Measurements from ENCODE around the gene ECPAS.
"Not testable (repeated sequence)": the region's sequence is repeated elsewhere in the genome, so short reads cannot be mapped to it uniquely, and the experiment has no call there.

ECPAS gene

GRCh38 chr9:111467778-111468367 is 16.3 kb downstream of the ECPAS start:
- DNase-seq (ENCODE audit: low read depth, low spot score): no peak

GRCh38 chr9:111463048-111463447 is 21.1 kb downstream of the ECPAS start:
- DNase-seq (ENCODE audit: low read depth, low spot score): no peak

GRCh38 chr9:111458139-111459009 is 25.8 kb downstream of the ECPAS start:
- DNase-seq (ENCODE audit: low read depth, low spot score): no peak

GRCh38 chr9:111456529-111456928 is 27.7 kb downstream of the ECPAS start:
- DNase-seq (ENCODE audit: low read depth, low spot score): no peak

GRCh38 chr9:111455638-111456037 is 28.5 kb downstream of the ECPAS start:
- DNase-seq (ENCODE audit: low read depth, low spot score): no peak

- DNase-seq (ENCODE audit: low read depth, low spot score): no peak
Measured at GRCh38 chr9:111454751-111455150, 29.4 kb downstream of the ECPAS start.

GRCh38 chr9:111451570-111451969 is 32.6 kb downstream of the ECPAS start:
- DNase-seq (ENCODE audit: low read depth, low spot score): no peak

- no peak for DNase-seq (ENCODE audit: low read depth, low spot score)
Measured at GRCh38 chr9:111450124-111450523, 34.1 kb downstream of the ECPAS start.

GRCh38 chr9:111449705-111450104 is 34.5 kb downstream of the ECPAS start:
- no peak for DNase-seq (ENCODE audit: low read depth, low spot score)

- DNase-seq (ENCODE audit: low read depth, low spot score): not testable (repeated sequence)
Measured at GRCh38 chr9:111445799-111446198, 38.4 kb downstream of the ECPAS start.

GRCh38 chr9:111443454-111443853 is 40.7 kb downstream of the ECPAS start:
- DNase-seq (ENCODE audit: low read depth, low spot score): no peak

GRCh38 chr9:111442360-111443027 is 41.7 kb downstream of the ECPAS start:
- no peak for DNase-seq (ENCODE audit: low read depth, low spot score)

- no peak for DNase-seq (ENCODE audit: low read depth, low spot score)
Measured at GRCh38 chr9:111440226-111440625, 44.0 kb downstream of the ECPAS start.

- no peak for DNase-seq (ENCODE audit: low read depth, low spot score)
Measured at GRCh38 chr9:111438541-111439235, 45.5 kb downstream of the ECPAS start.

GRCh38 chr9:111436571-111436970 is 47.6 kb downstream of the ECPAS start:
- DNase-seq (ENCODE audit: low read depth, low spot score): no peak

- no peak for DNase-seq (ENCODE audit: low read depth, low spot score)
Measured at GRCh38 chr9:111433082-111433481, 51.1 kb downstream of the ECPAS start.

- no peak for DNase-seq (ENCODE audit: low read depth, low spot score)
Measured at GRCh38 chr9:111431684-111432083, 52.5 kb downstream of the ECPAS start.

GRCh38 chr9:111429175-111429574 is 55.0 kb downstream of the ECPAS start:
- no peak for DNase-seq (ENCODE audit: low read depth, low spot score)

- DNase-seq (ENCODE audit: low read depth, low spot score): no peak
Measured at GRCh38 chr9:111427186-111427585, 57.0 kb downstream of the ECPAS start.

GRCh38 chr9:111423389-111423788 is 60.8 kb downstream of the ECPAS start:
- DNase-seq (ENCODE audit: low read depth, low spot score): no peak

- DNase-seq (ENCODE audit: low read depth, low spot score): no peak
Measured at GRCh38 chr9:111414406-111414805, 69.8 kb downstream of the ECPAS start.

GRCh38 chr9:111413996-111414395 is 70.2 kb downstream of the ECPAS start:
- DNase-seq (ENCODE audit: low read depth, low spot score): no peak
